Mucosa of descending colon (tissue), 3 donors: ENCODE data around the gene HNRNPUL1. TPM values are rescaled to one million over a fixed set of nuclear protein-coding genes. Genes with fewer than 3 reads are reported as not detected.

ENCODE experiments used
- ATAC-seq: fragments of 200-7000 bp; cut with Tn5 transposase; one replicate; pipeline ENCODE4 v1.9.1; 2020; ENCODE audit warnings: mild to moderate bottlenecking, moderate library complexity
- DNase-seq, 3 donors: peaks; one replicate each; pipeline ENCODE4 v3.0.0-alpha.2; 2020
- H3K36me3 ChIP-seq: fragments of 200-600 bp; one replicate; pipeline ENCODE4 v1.8.0; 2021; ENCODE audit warnings: low read depth, mild to moderate bottlenecking
- H3K4me1 ChIP-seq: fragments of 200-600 bp; one replicate; pipeline ENCODE4 v1.8.0; 2021; ENCODE audit warnings: low read depth, mild to moderate bottlenecking
- H3K4me3 ChIP-seq: fragments of 200-600 bp; one replicate; pipeline ENCODE4 v1.8.0; 2021; ENCODE audit warnings: mild to moderate bottlenecking
- H3K9me3 ChIP-seq: fragments of 200-600 bp; one replicate; pipeline ENCODE4 v1.8.0; 2021; ENCODE audit warnings: mild to moderate bottlenecking
- CTCF ChIP-seq: fragments of 200-600 bp; IDR thresholded peaks from one replicate; pipeline ENCODE4 v1.8.0; 2022; ENCODE audit warnings: antibody characterized with exemption, mild to moderate bottlenecking
- intact Hi-C, 2 donors: fragments of 100-400 bp; cut with DNase I in 1 of 2; cut with micrococcal nuclease in 1 of 2; formaldehyde crosslinking; loops; one replicate each; pipeline versions ENCODE4 v1.11.0 to v1.11.1; 2022; cut with DNase I, micrococcal nuclease
- total RNA-seq, 3 donors: library from RNA; stranded (reverse); fragmentation: NEBNext Ultra II Directional in 2 of 3; extraction: Animal tissue kit (Norgen Biotek cat#: 25700) in 2 of 3; gene quantifications; one replicate each; pipeline versions ENCODE4 v1.2.1 to v1.2.4, GENCODE V29; 2021 to 2023
- donor health status: DM: no; HTN: no; CAD: no; lungs with moderate emphysema.
- donor health status: DM: no; HTN: no; CAD: no.
- donor health status: DM: no; HTN: yes; CAD: no.

Gene HNRNPUL1
- total RNA-seq, 3 donors from 2014 or later, result 155 to 234 (median 190) TPM

GRCh38 chr19:41248895-41249294 lies 15.3 kb upstream of the HNRNPUL1 start:
- Histone ChIP-seq H3K4me3 (no peak overlapping the region), H3K36me3 (no peaks in the 10 kb centered on the region), H3K9me3 (no peaks in the 10 kb centered on the region), H3K4me1 (no peaks in the 10 kb centered on the region)
- no peak for TF ChIP-seq CTCF
- DNase-seq (no peak), ATAC-seq (no peak)
- intact Hi-C loops, result no loop called here

- no peaks in the 10 kb centered on the region for H3K9me3 ChIP-seq
- intact Hi-C loops, result loop anchor here (10.0 kb wide), 2 partner anchors 45 to 325 kb away; partner anchors contain the start of gene CEACAM21 (in 1 of the 2)
- H3K4me1 ChIP-seq, result no peaks in the 10 kb centered on the region
- peak in 1 of 3 donors; percentile 2 for DNase-seq
- no peaks in the 10 kb centered on the region for H3K36me3 ChIP-seq
- no peak overlapping the region for H3K4me3 ChIP-seq
- ATAC-seq, result no peak
- no peak for TF ChIP-seq CTCF
These were observed 14.3 kb upstream of the HNRNPUL1 start for GRCh38 chr19:41249707-41250423.

GRCh38 chr19:41253660-41254059 lies 10.5 kb upstream of the HNRNPUL1 start:
- ATAC-seq (no peak), DNase-seq (no peak)
- H3K4me1 ChIP-seq, result no peaks in the 10 kb centered on the region
- no peak for TF ChIP-seq CTCF
- intact Hi-C loops, result loop anchor here (10.0 kb wide), 2 partner anchors 49 to 321 kb away; partner anchors contain the start of gene CEACAM21 (in 1 of the 2)
- H3K36me3 ChIP-seq, result no peaks in the 10 kb centered on the region
- H3K4me3 ChIP-seq, result no peak overlapping the region
- no peaks in the 10 kb centered on the region for H3K9me3 ChIP-seq

- no peak for TF ChIP-seq CTCF
- H3K9me3 ChIP-seq, result no peaks in the 10 kb centered on the region
- no peak overlapping the region for H3K4me3 ChIP-seq
- no peaks in the 10 kb centered on the region for H3K4me1 ChIP-seq
- H3K36me3 ChIP-seq, result no peaks in the 10 kb centered on the region
- DNase-seq (no peak), ATAC-seq (no peak)
- intact Hi-C loops, result loop anchor here (10.0 kb wide), 2 partner anchors 50 to 320 kb away; partner anchors contain the start of gene CEACAM21 (in 1 of the 2)
These were observed 9.0 kb upstream of the HNRNPUL1 start for GRCh38 chr19:41255171-41255570.

GRCh38 chr19:41261474-41262190 lies 2.5 kb upstream of the HNRNPUL1 start:
- intact Hi-C loops, result loop anchor here in 1 of 2 donors (5.0 kb wide), 1 partner anchor 59 kb away; no protein-coding TSS in a partner anchor
- ATAC-seq, result no peak
- peak in 1 of 3 donors; percentile 60 for DNase-seq
- H3K4me1 ChIP-seq, result peaks cover 22% of the 10 kb centered on the region
- H3K4me3 ChIP-seq, result peak overlapping the region; percentile 77
- peaks cover 12% of the 10 kb centered on the region for H3K36me3 ChIP-seq
- no peak for TF ChIP-seq CTCF
- H3K9me3 ChIP-seq, result no peaks in the 10 kb centered on the region
